ENCODE data around the gene FOXD1. TPM values are rescaled to one million over a fixed set of nuclear protein-coding genes. Genes with fewer than 3 reads are reported as not detected.

The FOXD1 gene
- total RNA-seq (2022; extraction: Qiagen RNA extraction; ENCODE audit: low read depth), result 13.0 to 22.7 TPM (median 21.2 TPM) in 5 replicates

DNA sequence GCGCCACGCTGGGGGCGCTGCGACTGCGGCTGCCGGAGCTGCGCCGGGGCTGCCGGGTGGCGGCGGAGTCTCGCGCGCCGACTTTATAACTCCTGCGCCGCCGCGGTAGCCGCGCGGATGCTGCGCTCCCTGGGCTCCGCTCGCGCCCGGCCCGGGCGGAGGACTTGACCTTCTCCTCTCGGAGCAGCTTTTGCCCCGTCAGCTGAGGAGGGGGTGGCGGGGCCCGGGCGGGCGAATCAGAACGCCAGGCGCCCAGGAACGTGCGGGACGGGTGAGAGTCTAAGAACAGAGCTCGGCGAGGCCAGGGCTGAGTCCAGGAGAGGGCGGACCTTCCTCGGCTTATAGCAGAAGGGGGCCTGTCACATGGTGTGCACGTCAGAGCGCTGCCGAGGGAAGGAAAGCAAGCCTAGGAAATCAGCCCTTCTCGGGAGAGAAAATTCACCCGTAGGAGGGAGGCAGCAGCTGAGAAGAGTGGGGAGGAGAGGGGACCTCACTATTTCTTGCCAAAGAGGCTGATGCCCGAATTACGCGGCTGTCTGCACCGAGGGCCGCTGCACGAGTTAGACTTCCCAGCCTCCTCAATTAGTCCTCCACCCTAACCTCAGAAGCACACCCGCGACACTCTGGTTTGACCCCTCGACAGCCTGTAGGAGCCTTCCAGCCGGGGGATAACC is at the start of gene FOXD1:
TSS of gene FOXD1 (minus strand) at position 315 of the 674 bp plus-strand sequence. CDS start 415 bp downstream, outside the sequence.

Other genes starting within 250 kb of the FOXD1 start
- gene BTF3, start 49.7 kb upstream of the FOXD1 start, total RNA-seq (2022; extraction: Qiagen RNA extraction; ENCODE audit: low read depth), result 1,050 to 1,296 TPM (median 1,106 TPM) in 5 replicates
- gene ANKRA2, start 116.9 kb upstream of the FOXD1 start, total RNA-seq (2022; extraction: Qiagen RNA extraction; ENCODE audit: low read depth), result 6.9 to 12.5 TPM (median 12.0 TPM) in 5 replicates
- gene UTP15, start 117.0 kb upstream of the FOXD1 start, total RNA-seq (2022; extraction: Qiagen RNA extraction; ENCODE audit: low read depth), result 15.6 to 25.1 TPM (median 20.7 TPM) in 5 replicates
- gene ARHGEF28, start 177.4 kb upstream of the FOXD1 start, total RNA-seq (2022; extraction: Qiagen RNA extraction; ENCODE audit: low read depth), result 12.0 to 15.9 TPM (median 15.0 TPM) in 5 replicates